ENCODE results near the gene COBL. TPM values are rescaled to one million over a fixed set of nuclear protein-coding genes. Genes with fewer than 3 reads are reported as not detected.

Gene COBL
- total RNA-seq, 1 donor from 2014 or later = not detected

DNA sequence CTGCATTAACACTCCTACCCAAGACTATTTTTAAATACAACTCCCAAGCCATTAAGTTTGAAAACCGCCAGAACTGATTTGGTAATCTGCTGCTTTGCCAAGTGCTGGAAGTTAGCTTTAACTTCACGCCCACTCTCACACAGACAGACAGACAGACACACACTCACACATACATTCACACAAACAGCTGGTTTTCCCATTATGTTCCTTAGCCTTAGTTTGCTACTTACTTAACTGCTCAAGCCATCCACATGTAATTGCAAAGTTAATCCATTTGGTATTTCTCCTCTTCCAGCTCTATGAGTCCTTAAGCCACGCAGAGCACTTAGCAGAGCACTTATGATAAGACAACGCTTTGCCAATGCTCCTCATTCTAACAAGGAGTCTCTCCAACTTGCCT, 8.3 kb downstream of the COBL start:
- DNase-seq (ENCODE audit: low read depth, low spot score) = no peak

GRCh38 chr7:51307651-51308210, 8.9 kb downstream of the COBL start:
- DNase-seq (ENCODE audit: low read depth, low spot score) = no peak

DNA sequence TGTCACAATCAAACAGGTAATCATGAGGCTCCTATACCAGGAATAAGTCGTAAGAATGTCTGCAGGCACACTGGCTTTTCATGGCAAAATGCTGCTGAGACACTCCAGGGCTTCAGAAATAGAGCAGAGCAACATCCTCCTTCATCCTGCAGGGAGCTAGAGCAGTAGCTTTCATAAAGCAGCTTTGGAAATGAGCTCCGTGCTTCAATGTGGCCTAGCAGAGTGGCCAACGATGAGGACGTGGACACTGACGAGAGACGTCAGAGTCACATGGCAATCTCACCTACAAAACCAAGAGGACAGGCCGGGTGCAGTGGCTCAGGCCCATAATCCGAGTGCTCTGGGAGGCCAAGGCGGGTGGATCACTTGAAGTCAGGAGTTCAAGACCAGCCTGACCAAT, 9.8 kb downstream of the COBL start:
- no peak for DNase-seq (ENCODE audit: low read depth, low spot score)

GRCh38 chr7:51304729-51305128, 11.9 kb downstream of the COBL start:
- no peak for DNase-seq (ENCODE audit: low read depth, low spot score)

GRCh38 chr7:51303142-51303525, 13.5 kb downstream of the COBL start:
- DNase-seq (ENCODE audit: low read depth, low spot score) = no peak

- DNase-seq (ENCODE audit: low read depth, low spot score) = no peak
These were observed 14.8 kb downstream of the COBL start for GRCh38 chr7:51301806-51302205.

DNA sequence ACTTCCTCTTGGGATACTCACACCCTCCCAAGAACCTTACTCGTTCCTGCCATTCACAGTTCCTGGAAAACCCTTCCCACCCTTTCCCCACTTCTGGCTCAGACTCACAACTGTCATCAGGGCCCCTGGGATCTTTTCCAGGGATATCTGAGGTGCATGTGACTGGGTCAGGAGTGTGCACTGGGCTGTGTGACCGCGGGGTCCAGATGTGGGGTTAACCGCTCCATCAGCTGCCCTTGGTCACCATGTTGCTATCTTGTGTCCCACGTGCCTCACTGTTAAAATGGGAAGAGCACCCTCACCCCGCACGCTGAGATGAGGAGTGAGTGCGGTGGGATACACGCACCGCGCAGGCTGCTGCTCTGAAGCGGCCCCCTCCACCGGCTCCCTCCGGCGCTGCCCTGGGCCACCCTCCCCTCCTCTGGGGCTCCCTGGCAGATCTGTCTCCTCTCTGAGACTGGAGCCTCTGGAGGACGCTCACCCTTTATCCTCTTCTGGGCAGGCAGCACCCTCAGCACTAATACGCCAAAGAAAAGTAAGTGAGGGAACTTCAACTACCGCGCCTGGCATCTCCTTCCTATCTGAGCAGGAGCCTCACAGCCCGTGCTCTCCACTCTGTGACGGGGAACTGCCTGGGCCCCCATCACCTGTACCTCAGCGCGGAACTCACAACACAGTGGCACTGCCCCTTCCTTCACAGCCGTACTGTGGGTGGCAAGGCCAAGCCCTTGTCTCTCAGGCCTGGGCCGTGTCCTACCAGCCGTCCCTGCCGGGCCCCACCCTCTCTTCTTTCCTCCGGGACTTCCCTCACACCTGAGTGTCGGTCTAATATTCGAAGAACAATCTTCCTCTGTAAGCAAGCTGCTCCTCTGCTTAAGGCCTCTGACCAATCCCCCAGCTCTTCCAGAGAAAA, 15.6 kb downstream of the COBL start:
- DNase-seq (ENCODE audit: low read depth, low spot score) = no peak

GRCh38 chr7:51299391-51300133, 17.0 kb downstream of the COBL start:
- DNase-seq (ENCODE audit: low read depth, low spot score) = no peak

- DNase-seq (ENCODE audit: low read depth, low spot score) = no peak
These were observed 17.7 kb downstream of the COBL start for GRCh38 chr7:51298912-51299311.

DNA sequence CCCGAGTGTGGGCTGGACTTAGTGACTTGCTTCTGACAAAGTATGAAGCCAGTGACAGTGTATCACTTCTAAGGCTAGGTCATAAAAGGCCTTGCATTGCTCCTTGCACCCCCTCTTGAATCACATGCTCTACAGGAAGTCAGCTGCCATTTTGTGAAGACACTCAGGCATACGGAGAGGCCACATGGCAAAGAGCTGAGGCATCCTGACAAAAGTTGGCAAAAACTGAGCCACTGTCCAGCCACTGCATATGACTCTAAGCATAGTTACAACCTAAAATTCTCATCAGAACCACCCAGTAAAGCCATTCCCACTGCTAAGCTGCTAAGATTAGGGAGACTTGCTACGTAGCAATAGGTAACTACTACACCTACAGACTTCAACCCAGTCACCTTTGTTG, 18.6 kb downstream of the COBL start:
- no peak for DNase-seq (ENCODE audit: low read depth, low spot score)

DNA sequence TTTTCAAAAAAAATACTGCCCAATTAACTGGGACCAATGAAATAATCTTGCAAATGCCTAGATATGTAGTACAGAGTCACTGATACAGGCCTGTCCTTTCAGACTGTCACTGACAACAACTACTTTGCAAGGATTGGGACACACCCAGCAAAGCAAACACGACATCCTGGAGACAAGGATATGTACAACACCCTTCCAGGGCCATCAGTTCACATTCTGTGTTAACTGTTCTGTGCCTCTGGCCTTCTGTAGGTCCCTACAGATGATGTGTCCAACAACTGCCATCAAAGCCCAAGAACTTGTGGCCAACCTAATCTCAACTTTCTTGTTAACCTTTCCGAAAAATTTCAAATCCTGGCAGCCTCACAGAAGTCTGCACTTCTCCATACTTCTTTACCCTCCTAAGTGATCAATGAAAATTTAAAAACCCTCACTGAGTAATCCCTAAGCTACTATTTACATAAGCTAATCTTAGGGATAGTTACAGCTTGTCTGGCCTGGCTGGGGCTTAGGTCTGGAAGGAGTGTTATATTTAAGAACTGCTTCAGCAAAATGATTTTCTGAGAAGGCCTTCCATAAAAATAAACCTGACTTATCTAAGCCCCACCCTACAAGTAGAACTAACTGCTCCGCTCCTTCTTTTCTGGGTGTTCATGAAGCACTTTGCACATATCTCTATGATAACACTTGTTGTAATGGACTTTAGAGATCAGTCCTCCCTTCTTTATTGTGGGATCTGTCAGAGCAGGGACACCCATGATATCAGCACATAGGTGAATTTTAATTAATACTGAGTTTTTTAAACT, 21.0 kb downstream of the COBL start:
- DNase-seq (ENCODE audit: low read depth, low spot score) = no peak

DNA sequence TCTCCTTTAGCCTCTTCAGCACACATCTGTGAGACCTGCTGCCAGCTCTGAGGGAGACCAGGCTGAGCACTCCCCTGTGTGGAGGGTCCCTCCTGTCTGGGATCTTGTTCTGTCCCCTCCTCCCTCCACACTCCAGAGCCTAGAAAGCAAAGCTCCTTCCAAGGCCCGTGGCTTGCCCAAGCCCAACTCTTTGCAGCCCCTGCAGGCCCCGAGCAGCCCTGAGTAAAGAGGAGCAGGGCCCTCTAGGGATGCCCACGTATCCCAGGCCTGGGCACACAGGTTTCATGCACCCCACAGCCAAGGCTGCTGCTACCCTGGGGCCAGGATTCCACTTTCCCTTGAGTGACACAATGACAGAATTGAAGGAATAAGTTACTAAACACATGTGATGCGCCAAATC, 24.0 kb downstream of the COBL start:
- no peak for DNase-seq (ENCODE audit: low read depth, low spot score)

GRCh38 chr7:51290702-51291540, 25.7 kb downstream of the COBL start:
- DNase-seq (ENCODE audit: low read depth, low spot score) = no peak

DNA sequence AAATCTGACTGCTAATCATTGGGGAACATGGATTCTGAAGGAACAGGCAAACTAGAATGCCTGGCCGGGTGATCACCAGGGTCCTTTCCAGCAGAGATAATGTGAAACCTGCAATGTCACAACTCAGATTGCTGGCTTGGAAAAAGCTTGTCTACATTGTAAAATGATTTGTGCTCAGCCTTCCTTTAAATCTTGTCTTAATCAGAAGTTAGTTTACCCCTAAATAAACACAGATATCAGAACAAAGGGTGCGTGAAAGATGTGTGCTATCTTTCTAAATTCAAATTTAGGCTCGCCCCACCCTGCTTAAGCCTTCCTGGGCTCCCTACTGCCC, 26.3 kb downstream of the COBL start:
- no peak for DNase-seq (ENCODE audit: low read depth, low spot score)

DNA sequence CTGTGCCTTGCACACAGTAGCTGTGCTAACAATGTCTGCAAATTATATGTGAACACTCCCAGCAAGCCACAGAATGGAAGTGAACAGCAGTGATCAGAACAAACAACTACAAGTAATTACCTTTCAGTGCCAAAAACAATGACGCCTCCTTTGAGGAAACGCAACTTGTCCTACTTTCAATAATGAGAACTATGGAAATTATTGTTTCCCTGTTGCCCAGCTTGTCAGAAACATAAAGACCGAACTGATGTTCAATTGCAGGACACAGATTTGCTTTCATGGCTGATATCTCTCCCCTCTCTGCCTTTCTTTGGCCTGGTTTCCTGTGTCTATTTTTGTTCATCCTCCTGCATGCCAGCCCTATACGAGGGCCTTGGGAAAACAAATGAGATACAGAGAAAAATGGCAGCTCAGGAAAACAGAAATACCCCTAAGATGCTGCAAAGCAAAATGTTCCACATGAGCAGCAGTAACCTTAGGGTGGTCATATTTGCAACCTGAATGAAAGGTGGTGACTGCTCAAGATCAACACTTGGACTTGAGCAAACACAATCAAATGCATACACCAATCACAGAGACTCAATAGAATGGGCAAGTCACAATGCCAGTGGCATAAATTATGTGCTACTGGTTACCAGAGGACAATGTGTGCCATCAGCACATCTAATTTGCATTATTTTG, 26.8 kb downstream of the COBL start:
- DNase-seq (ENCODE audit: low read depth, low spot score) = no peak

DNA sequence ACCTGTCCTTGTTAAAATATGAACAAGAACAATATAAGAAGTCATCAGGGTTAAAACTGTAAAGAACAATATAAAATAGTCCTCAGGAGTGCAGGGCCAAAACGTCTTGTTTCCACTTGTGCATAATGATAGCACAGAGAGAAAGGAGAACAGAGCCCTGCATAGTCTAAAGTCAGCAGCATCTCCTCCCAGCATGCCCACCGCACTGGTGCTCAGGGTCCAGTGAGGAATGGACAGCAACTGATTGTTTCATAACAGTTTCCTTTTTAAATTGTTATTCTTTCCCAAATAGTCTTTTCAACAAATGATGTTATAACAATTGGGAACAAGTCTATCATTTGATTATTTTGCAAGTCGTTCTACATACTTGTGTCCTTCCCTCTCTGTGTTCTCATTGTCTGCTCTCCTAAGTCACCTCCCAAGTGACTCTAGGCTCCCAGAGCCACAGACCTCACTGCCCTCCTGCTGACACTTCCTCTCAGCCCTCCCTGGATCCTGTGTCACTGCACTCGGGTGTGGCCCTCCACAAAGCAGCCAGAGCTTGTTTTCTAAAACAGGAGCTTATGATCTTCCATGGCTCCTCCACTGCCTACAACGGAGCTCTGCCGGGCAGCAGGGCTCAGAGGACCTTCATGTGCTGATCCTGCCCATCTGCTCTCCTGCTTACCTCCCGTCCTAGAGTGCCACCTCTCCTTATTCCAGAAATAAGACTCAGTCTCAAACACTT, 27.6 kb downstream of the COBL start:
- no peak for DNase-seq (ENCODE audit: low read depth, low spot score)

- no peak for DNase-seq (ENCODE audit: low read depth, low spot score)
These were observed 30.2 kb downstream of the COBL start for GRCh38 chr7:51286401-51286800.

DNA sequence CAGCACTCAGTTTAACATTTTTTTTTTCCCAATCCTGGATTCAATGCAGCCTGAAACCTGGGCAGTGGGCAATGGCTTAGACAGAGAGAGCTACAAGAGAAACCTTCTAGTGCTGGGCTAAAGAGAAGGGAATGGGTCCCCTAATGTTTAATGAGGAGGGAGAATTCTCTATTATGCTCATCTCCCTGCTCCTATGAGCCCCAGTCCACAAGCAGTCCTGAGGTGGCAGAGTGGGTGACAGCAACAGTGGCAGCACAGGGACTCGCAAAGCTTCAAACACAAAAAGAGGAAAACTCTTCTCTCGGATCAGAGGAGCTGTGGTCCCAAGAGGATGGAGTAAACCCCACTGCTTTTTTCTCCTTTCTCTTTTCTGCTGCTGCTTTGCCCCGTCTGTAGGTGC, 36.5 kb downstream of the COBL start:
- DNase-seq (ENCODE audit: low read depth, low spot score) = no peak

DNA sequence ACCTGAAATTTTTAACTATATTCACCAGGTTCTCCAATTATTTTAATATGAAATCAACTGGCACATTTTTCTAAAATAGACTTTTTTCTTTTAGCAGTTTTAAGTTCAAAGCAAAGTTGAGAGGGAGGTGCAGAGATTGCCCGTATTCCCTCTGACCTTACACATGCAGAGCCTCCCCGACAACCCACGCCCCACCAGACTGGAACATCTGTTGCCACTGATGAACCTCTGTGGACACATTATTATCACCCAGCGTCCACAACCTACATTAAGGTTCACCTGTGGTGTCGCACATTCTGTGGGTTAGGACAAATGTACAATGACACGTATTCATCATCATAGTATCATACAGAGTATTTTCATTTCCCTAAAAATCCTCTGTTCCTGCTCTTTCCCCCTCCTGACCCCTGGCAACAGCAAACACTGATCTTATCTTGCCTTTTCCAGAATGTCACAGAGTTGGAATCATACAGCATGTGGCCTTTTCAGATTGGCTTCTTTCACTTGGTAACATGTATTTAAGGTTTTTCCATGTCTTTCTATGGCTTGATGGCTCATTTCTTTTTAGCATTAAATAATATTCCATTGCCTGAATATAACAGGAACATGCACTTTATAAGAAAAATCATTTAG, 37.1 kb downstream of the COBL start:
- DNase-seq (ENCODE audit: low read depth, low spot score) = no peak

Measured in pulmonary artery endothelial cell (primary cell).